Fibroblast of lung (primary cell): Measurements from ENCODE around the gene LGALS3BP. TPM values are rescaled to one million over a fixed set of nuclear protein-coding genes. Genes with fewer than 3 reads are reported as not detected.

Source experiments
- DNase-seq, 2 donors: peaks; one replicate each; pipeline versions ENCODE4 v3.0.0 to v3.0.0-alpha.2; 2010; ENCODE audit warnings: low read depth in 2 of 2
- H2AFZ ChIP-seq: 2 replicates; pipeline ENCODE4 v1.5.1; 2012; ENCODE audit warnings: low read length, control low read depth, inconsistent platforms
- H3K27ac ChIP-seq: 2 replicates; pipeline ENCODE4 v1.5.1; 2011; ENCODE audit warnings: low read length, control low read depth; ENCODE audit not compliant: insufficient read depth
- H3K27me3 ChIP-seq: 2 replicates; pipeline ENCODE4 v1.5.1; 2011; ENCODE audit warnings: mild to moderate bottlenecking, low read length; ENCODE audit not compliant: control insufficient read depth, insufficient read depth
- H3K36me3 ChIP-seq: 2 replicates; pipeline ENCODE4 v1.5.1; 2011; ENCODE audit warnings: low read length; ENCODE audit not compliant: control insufficient read depth, insufficient read depth
- H3K4me1 ChIP-seq: 2 replicates; pipeline ENCODE4 v1.5.1; 2011; ENCODE audit warnings: low read length; ENCODE audit not compliant: control insufficient read depth, insufficient read depth; ENCODE audit errors: extremely low read depth
- H3K4me2 ChIP-seq: 2 replicates; pipeline ENCODE4 v1.5.1; 2011; ENCODE audit warnings: low read length, control low read depth; ENCODE audit not compliant: insufficient read depth; ENCODE audit errors: extremely low read depth
- H3K4me3 ChIP-seq, 4 experiments: fragments of 200-600 bp in 1 of 4; sonication (generic) in 1 of 4; replicated peaks in 1 of 4; 2 replicates each; pipeline ENCODE4 v1.5.1; 2011 to 2016; ENCODE audit warnings: low read length in 4 of 4, low read depth in 3 of 4, mild to moderate bottlenecking in 3 of 4, control low read depth in 2 of 4, inconsistent platforms in 1 of 4, mixed read lengths in 1 of 4; ENCODE audit not compliant: insufficient read depth in 1 of 4; ENCODE audit errors: control extremely low read depth in 1 of 4
- H3K79me2 ChIP-seq: 2 replicates; pipeline ENCODE4 v1.5.1; 2012; ENCODE audit warnings: mild to moderate bottlenecking, low read length, inconsistent platforms; ENCODE audit not compliant: control insufficient read depth, insufficient read depth
- H3K9ac ChIP-seq: 2 replicates; pipeline ENCODE4 v1.5.1; 2011; ENCODE audit warnings: mild to moderate bottlenecking, low read length, control low read depth; ENCODE audit not compliant: insufficient read depth
- H3K9me3 ChIP-seq: 2 replicates; pipeline ENCODE4 v1.5.1; 2012; ENCODE audit warnings: low read depth, low read length; ENCODE audit not compliant: control insufficient read depth, insufficient read depth
- H4K20me1 ChIP-seq: 2 replicates; pipeline ENCODE4 v1.5.1; 2011; ENCODE audit warnings: low read length; ENCODE audit not compliant: control insufficient read depth, insufficient read depth; ENCODE audit errors: extremely low read depth
- CTCF ChIP-seq, 2 donors: IDR thresholded peaks in 1 of 2; conservative IDR thresholded peaks in 1 of 2; 1 replicate in 1 of 2; 2 replicates in 1 of 2; pipeline ENCODE4 v1.5.1; 2011 to 2012; ENCODE audit warnings: low read length in 2 of 2, control low read depth in 1 of 2, inconsistent platforms in 1 of 2, low read depth in 1 of 2, mild to moderate bottlenecking in 1 of 2
- EZH2 ChIP-seq: IDR thresholded peaks from 2 replicates; pipeline ENCODE4 v1.5.1; 2012; ENCODE audit warnings: low read length, control low read depth, mild to moderate bottlenecking; ENCODE audit errors: missing control alignments
- polyA plus RNA-seq, 2 donors: library from polyadenylated mRNA; depleted of rRNA in 1 of 2; stranded (reverse) in 1 of 2; unstranded in 1 of 2; fragments of >200 nt; gene quantifications; 2 replicates each; pipeline ENCODE4 v1.2.1, GENCODE V29; 2011 to 2012; ENCODE audit warnings: missing spikeins in 1 of 2
- total RNA-seq: library from RNA; depleted of rRNA; stranded (reverse); fragments of >200 nt; gene quantifications from 2 replicates; pipeline ENCODE4 v1.2.1, GENCODE V29; 2014

The LGALS3BP gene
- total and polyA plus RNA-seq, 2 donors (not counting 1 experiment from before 2014, with no cell fraction given), result 128 to 387 TPM

GRCh38 chr17:78925662-78926555, 53.8 kb downstream of the LGALS3BP start:
- Histone ChIP-seq H3K27ac (peak overlapping the region; percentile 90), H4K20me1 (peaks cover 3% of the 10 kb centered on the region), H3K4me3 (peak overlapping the region; percentile 26 to 62 (median 46)), H3K27me3 (no peaks in the 10 kb centered on the region), H3K79me2 (peaks cover 39% of the 10 kb centered on the region), H2AFZ (peak overlapping the region; percentile 33), H3K9ac (peak overlapping the region; percentile 76), H3K4me2 (peak overlapping the region; percentile 80), H3K36me3 (peaks cover 5% of the 10 kb centered on the region), H3K9me3 (no peaks in the 10 kb centered on the region), H3K4me1 (peaks cover 15% of the 10 kb centered on the region)
- DNase-seq, result peak; percentile 86 to 92
- TF ChIP-seq EZH2, result no peak
- no peak for TF ChIP-seq CTCF (conservative IDR thresholded peaks at IDR 0.05 in 1 of 2, IDR thresholded peaks at IDR 0.05 in 1 of 2; ENCODE audit: low read depth in 1 of 2, low read length in 2 of 2)

DNA sequence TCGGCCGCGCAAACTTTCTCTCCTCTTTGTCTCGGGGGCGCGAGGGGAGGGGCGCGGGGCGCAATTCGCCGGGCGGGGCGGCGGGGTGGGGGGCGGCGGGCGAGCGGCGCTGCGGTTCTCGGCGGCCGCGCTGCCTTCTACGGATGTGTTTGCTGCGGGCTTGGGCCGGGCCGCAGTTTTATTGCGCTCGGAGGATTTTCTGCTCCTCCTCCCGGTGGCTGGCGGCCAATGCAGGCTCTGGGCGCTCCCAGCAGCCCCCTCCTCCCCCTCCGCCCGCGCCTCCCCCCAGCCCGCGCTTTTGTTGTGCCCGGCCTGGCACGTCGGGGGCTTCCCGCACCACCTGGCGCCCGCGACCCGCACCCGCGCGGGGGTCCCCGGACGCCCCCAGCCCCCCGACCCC, 54.5 kb downstream of the LGALS3BP start, which contains the start of gene TIMP2:
Gene TIMP2, minus strand, starts transcription at position 154 of the 400 bp plus-strand sequence. CDS start 299 bp downstream, outside the sequence.
- Histone ChIP-seq H3K4me2 (peak within 1 kb of the TSS; percentile 80), H2AFZ (peak within 1 kb of the TSS; percentile 33), H3K27ac (peak within 1 kb of the TSS; percentile 90), H4K20me1 (peaks cover 3% of the 10 kb centered on the region), H3K27me3 (no peaks in the 10 kb centered on the region), H3K36me3 (peaks cover 5% of the 10 kb centered on the region), H3K79me2 (peaks cover 45% of the 10 kb centered on the region), H3K9me3 (no peaks in the 10 kb centered on the region), H3K4me1 (peaks cover 21% of the 10 kb centered on the region), H3K9ac (peak within 1 kb of the TSS; percentile 76), H3K4me3 (peak within 1 kb of the TSS; percentile 72 to 97 (median 90))
- DNase-seq, result peak; percentile 76 to 89
- TF ChIP-seq EZH2 (no peak), CTCF (conservative IDR thresholded peaks at IDR 0.05 in 1 of 2, IDR thresholded peaks at IDR 0.05 in 1 of 2; ENCODE audit: low read depth in 1 of 2, low read length in 2 of 2) (peak in 1 of 2 donors; percentile 11)

GRCh38 chr17:78924481-78925151, 55.1 kb downstream of the LGALS3BP start:
- peaks cover 5% of the 10 kb centered on the region for H3K36me3 ChIP-seq

More at GRCh38 chr17:78924481-78925151, 55.1 kb downstream of the LGALS3BP start:
- Histone ChIP-seq H3K4me3 (peak overlapping the region; percentile 72 to 97 (median 90)), H3K4me2 (peak overlapping the region; percentile 79), H3K9ac (peak overlapping the region; percentile 75), H4K20me1 (peaks cover 3% of the 10 kb centered on the region), H3K27ac (peak overlapping the region; percentile 79), H3K9me3 (no peaks in the 10 kb centered on the region), H3K79me2 (peaks cover 52% of the 10 kb centered on the region), H2AFZ (no peak overlapping the region), H3K4me1 (peaks cover 25% of the 10 kb centered on the region), H3K27me3 (no peaks in the 10 kb centered on the region)
- TF ChIP-seq CTCF (conservative IDR thresholded peaks at IDR 0.05 in 1 of 2, IDR thresholded peaks at IDR 0.05 in 1 of 2; ENCODE audit: low read depth in 1 of 2, low read length in 2 of 2), result no peak
- peak in 1 of 2 donors; percentile 44 for DNase-seq
